Measurements from ENCODE around the gene IFNA5. TPM values are rescaled to one million over a fixed set of nuclear protein-coding genes. Genes with fewer than 3 reads are reported as not detected.

IFNA5 gene
- total and polyA plus RNA-seq, 2 of the 8 experiments (the other 6 are each of a cell fraction or from before 2014, with no cell fraction given), result not detected

DNA sequence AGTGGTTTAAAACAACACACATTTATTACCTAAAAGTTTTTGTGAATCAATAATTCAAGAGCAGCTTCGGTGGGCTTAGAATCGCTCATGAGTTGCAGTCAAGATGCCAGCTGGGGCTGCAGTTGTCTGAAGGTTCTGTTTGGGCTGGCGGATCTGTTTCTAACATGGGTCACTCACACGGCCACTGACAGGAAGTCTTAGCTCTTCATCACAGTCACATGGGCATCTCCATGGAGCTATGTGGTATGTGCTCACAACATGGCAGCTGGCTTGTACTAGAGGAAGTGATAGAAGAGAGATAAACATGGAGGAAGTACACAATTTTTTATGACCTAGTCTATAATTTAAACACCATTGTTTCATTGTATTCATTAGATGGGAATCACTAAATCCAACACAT lies 18.9 kb upstream of the IFNA5 start (continued):
- no peak for TF ChIP-seq ASH2L (IDR thresholded peaks at IDR 0.05; ENCODE audit: low read length)
- no peak for TF ChIP-seq CBX5 (IDR thresholded peaks at IDR 0.05; ENCODE audit: low read depth, low read length)
- TF ChIP-seq, protein P1, sequence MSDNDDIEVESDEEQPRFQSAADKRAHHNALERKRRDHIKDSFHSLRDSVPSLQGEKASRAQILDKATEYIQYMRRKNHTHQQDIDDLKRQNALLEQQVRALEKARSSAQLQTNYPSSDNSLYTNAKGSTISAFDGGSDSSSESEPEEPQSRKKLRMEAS (IDR thresholded peaks at IDR 0.05), result no peak
- no peak for TF ChIP-seq RNF2 (IDR thresholded peaks at IDR 0.05; ENCODE audit: borderline replicate concordance, low read depth, low read length, missing control alignments, poor library complexity, severe bottlenecking)
- TF ChIP-seq POLR2A (IDR thresholded peaks at IDR 0.05; ENCODE audit: control extremely low read depth in 1 of 2, low read depth in 2 of 2, low read length in 2 of 2), result no peak
- TF ChIP-seq BACH1 (IDR thresholded peaks at IDR 0.05; ENCODE audit: low read length), result no peak
- TF ChIP-seq, protein P2, sequence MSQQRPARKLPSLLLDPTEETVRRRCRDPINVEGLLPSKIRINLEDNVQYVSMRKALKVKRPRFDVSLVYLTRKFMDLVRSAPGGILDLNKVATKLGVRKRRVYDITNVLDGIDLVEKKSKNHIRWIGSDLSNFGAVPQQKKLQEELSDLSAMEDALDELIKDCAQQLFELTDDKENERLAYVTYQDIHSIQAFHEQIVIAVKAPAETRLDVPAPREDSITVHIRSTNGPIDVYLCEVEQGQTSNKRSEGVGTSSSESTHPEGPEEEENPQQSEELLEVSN (IDR thresholded peaks at IDR 0.05), result no peak
- TF ChIP-seq KDM4A (IDR thresholded peaks at IDR 0.05; ENCODE audit: low read depth, low read length, severe bottlenecking), result no peak
- no peak for TF ChIP-seq HDAC2 (IDR thresholded peaks at IDR 0.05; ENCODE audit: borderline replicate concordance in 1 of 2, low read depth in 2 of 2, low read length in 2 of 2)
